Activated CD4-positive, alpha-beta T cell treated with anti-CD3 and anti-CD28 coated beads, Interleukin-2, amount 10 ng/mL, durations not matched to agents 7 days and 5 days (primary cell): ENCODE measurements around the gene GRIK4. TPM values are rescaled to one million over a fixed set of nuclear protein-coding genes. Genes with fewer than 3 reads are reported as not detected.

ENCODE experiments used
- CTCF ChIA-PET: fragments of 350-600 bp; sonication (Branson Sonifier 250); formaldehyde crosslinking; loops from one replicate; lab custom pipeline; 2021; ENCODE audit warnings: antibody characterized with exemption; lab: Charles Lee
- POLR2A ChIA-PET: fragments of 350-600 bp; sonication (Branson Sonifier 250); formaldehyde crosslinking; loops from one replicate; lab custom pipeline; 2021; ENCODE audit warnings: antibody characterized with exemption; lab: Charles Lee
- DNase-seq: peaks from one replicate; pipeline ENCODE4 v3.0.0-alpha.2; 2020
- H3K27ac Mint-ChIP-seq: one replicate; pipeline ENCODE4 v1.8.0; 2021; ENCODE audit warnings: mild to moderate bottlenecking, moderate library complexity, mixed read lengths
- H3K27me3 Mint-ChIP-seq: one replicate; pipeline ENCODE4 v1.8.0; 2021; ENCODE audit warnings: mixed read lengths
- H3K36me3 Mint-ChIP-seq: one replicate; pipeline ENCODE4 v1.8.0; 2021; ENCODE audit warnings: low read depth, mixed read lengths
- H3K4me1 Mint-ChIP-seq: one replicate; pipeline ENCODE4 v1.8.0; 2021; ENCODE audit warnings: mixed read lengths
- H3K4me3 Mint-ChIP-seq: one replicate; pipeline ENCODE4 v1.8.0; 2021; ENCODE audit warnings: mild to moderate bottlenecking, moderate library complexity, mixed read lengths
- H3K9me3 Mint-ChIP-seq: one replicate; pipeline ENCODE4 v1.8.0; 2021; ENCODE audit warnings: mixed read lengths
- total RNA-seq, 2 experiments: library from RNA; stranded (reverse); gene quantifications; one replicate each; pipeline ENCODE4 v1.2.3, GENCODE V29; 2021

GRIK4 gene
- total RNA-seq, 2 experiments from 2014 or later, result not detected

GRCh38 chr11:120720760-120721159 is 209.2 kb downstream of the GRIK4 start:
- no peaks in the 10 kb centered on the region for H3K4me1 Mint-ChIP-seq
- H3K36me3 Mint-ChIP-seq, result no peaks in the 10 kb centered on the region
- DNase-seq, result no peak
- no peaks in the 10 kb centered on the region for H3K9me3 Mint-ChIP-seq
- ChIA-PET POLR2A (no interaction called here), CTCF (no interaction called here)
- H3K27me3 Mint-ChIP-seq, result peaks cover 6% of the 10 kb centered on the region
- no peak overlapping the region for H3K27ac Mint-ChIP-seq
- no peak overlapping the region for H3K4me3 Mint-ChIP-seq

GRCh38 chr11:120722524-120722923 is 211.0 kb downstream of the GRIK4 start:
- DNase-seq, result no peak
- POLR2A ChIA-PET, result no interaction called here
- CTCF ChIA-PET, result no interaction called here
- Mint-ChIP-seq H3K4me1 (no peaks in the 10 kb centered on the region), H3K36me3 (no peaks in the 10 kb centered on the region), H3K27ac (no peak overlapping the region), H3K9me3 (no peaks in the 10 kb centered on the region), H3K4me3 (no peak overlapping the region), H3K27me3 (peaks cover 6% of the 10 kb centered on the region)

- Mint-ChIP-seq H3K27me3 (peaks cover 6% of the 10 kb centered on the region), H3K27ac (no peak overlapping the region), H3K9me3 (peaks cover 3% of the 10 kb centered on the region), H3K4me1 (no peaks in the 10 kb centered on the region), H3K4me3 (no peak overlapping the region), H3K36me3 (no peaks in the 10 kb centered on the region)
- DNase-seq, result no peak
- ChIA-PET CTCF (no interaction called here), POLR2A (no interaction called here)
These were observed 212.2 kb downstream of the GRIK4 start for GRCh38 chr11:120723751-120724150.

- Mint-ChIP-seq H3K9me3 (peaks cover 9% of the 10 kb centered on the region), H3K4me1 (no peaks in the 10 kb centered on the region), H3K4me3 (no peak overlapping the region), H3K27ac (no peak overlapping the region), H3K27me3 (peaks cover 21% of the 10 kb centered on the region), H3K36me3 (no peaks in the 10 kb centered on the region)
- no peak for DNase-seq
- POLR2A ChIA-PET, result no interaction called here
- CTCF ChIA-PET, result no interaction called here
These were observed 216.2 kb downstream of the GRIK4 start for GRCh38 chr11:120727752-120728151.

- H3K4me3 Mint-ChIP-seq, result no peak overlapping the region
- peaks cover 11% of the 10 kb centered on the region for H3K27me3 Mint-ChIP-seq
- DNase-seq, result no peak
- POLR2A ChIA-PET, result no interaction called here
- CTCF ChIA-PET, result no interaction called here
- H3K4me1 Mint-ChIP-seq, result no peaks in the 10 kb centered on the region
- H3K27ac Mint-ChIP-seq, result no peak overlapping the region
- H3K36me3 Mint-ChIP-seq, result no peaks in the 10 kb centered on the region
- no peaks in the 10 kb centered on the region for H3K9me3 Mint-ChIP-seq
These were observed 223.5 kb downstream of the GRIK4 start for GRCh38 chr11:120735035-120735434.

GRCh38 chr11:120738516-120739046 is 227.0 kb downstream of the GRIK4 start:
- H3K4me1 Mint-ChIP-seq, result no peaks in the 10 kb centered on the region
- DNase-seq, result no peak
- no peak overlapping the region for H3K4me3 Mint-ChIP-seq
- CTCF ChIA-PET, result no interaction called here
- no peaks in the 10 kb centered on the region for H3K36me3 Mint-ChIP-seq
- POLR2A ChIA-PET, result no interaction called here
- H3K27me3 Mint-ChIP-seq, result peaks cover 3% of the 10 kb centered on the region
- H3K9me3 Mint-ChIP-seq, result no peaks in the 10 kb centered on the region
- no peak overlapping the region for H3K27ac Mint-ChIP-seq

- no peaks in the 10 kb centered on the region for H3K4me1 Mint-ChIP-seq
- ChIA-PET CTCF (interaction anchor here (0.5 kb wide), 1 partner anchor 536 kb away, joined by 3 read pairs; no protein-coding TSS in a partner anchor), POLR2A (no interaction called here)
- H3K36me3 Mint-ChIP-seq, result no peaks in the 10 kb centered on the region
- no peak overlapping the region for H3K27ac Mint-ChIP-seq
- DNase-seq, result no peak
- H3K9me3 Mint-ChIP-seq, result no peaks in the 10 kb centered on the region
- no peak overlapping the region for H3K4me3 Mint-ChIP-seq
- no peaks in the 10 kb centered on the region for H3K27me3 Mint-ChIP-seq
These were observed 228.2 kb downstream of the GRIK4 start for GRCh38 chr11:120739780-120740179.

- ChIA-PET POLR2A (no interaction called here), CTCF (no interaction called here)
- Mint-ChIP-seq H3K9me3 (no peaks in the 10 kb centered on the region), H3K4me1 (no peaks in the 10 kb centered on the region), H3K4me3 (no peak overlapping the region), H3K27ac (no peak overlapping the region), H3K36me3 (no peaks in the 10 kb centered on the region), H3K27me3 (no peaks in the 10 kb centered on the region)
- DNase-seq, result no peak
These were observed 228.8 kb downstream of the GRIK4 start for GRCh38 chr11:120740380-120740779.

- CTCF ChIA-PET, result no interaction called here
These were observed 232.8 kb downstream of the GRIK4 start for GRCh38 chr11:120744016-120744994.

GRCh38 chr11:120746376-120746775 is 234.8 kb downstream of the GRIK4 start:
- ChIA-PET CTCF (interaction anchor here (1.1 kb wide), 1 partner anchor 9 kb away, joined by 3 read pairs; no protein-coding TSS in a partner anchor), POLR2A (no interaction called here)
- Mint-ChIP-seq H3K36me3 (no peaks in the 10 kb centered on the region), H3K4me1 (no peaks in the 10 kb centered on the region), H3K27me3 (no peaks in the 10 kb centered on the region), H3K4me3 (no peak overlapping the region), H3K9me3 (no peaks in the 10 kb centered on the region), H3K27ac (no peak overlapping the region)
- DNase-seq, result no peak

More at GRCh38 chr11:120744016-120744994, 232.8 kb downstream of the GRIK4 start:
- no peaks in the 10 kb centered on the region for H3K4me1 Mint-ChIP-seq
- no peaks in the 10 kb centered on the region for H3K9me3 Mint-ChIP-seq
- H3K27me3 Mint-ChIP-seq, result no peaks in the 10 kb centered on the region
- POLR2A ChIA-PET, result no interaction called here
- H3K27ac Mint-ChIP-seq, result no peak overlapping the region
- no peak overlapping the region for H3K4me3 Mint-ChIP-seq
- DNase-seq, result no peak
- H3K36me3 Mint-ChIP-seq, result no peaks in the 10 kb centered on the region

GRCh38 chr11:120746836-120747609 is 235.5 kb downstream of the GRIK4 start:
- no peaks in the 10 kb centered on the region for H3K9me3 Mint-ChIP-seq
- H3K4me3 Mint-ChIP-seq, result no peak overlapping the region
- H3K27me3 Mint-ChIP-seq, result no peaks in the 10 kb centered on the region
- POLR2A ChIA-PET, result no interaction called here
- H3K4me1 Mint-ChIP-seq, result no peaks in the 10 kb centered on the region
- no peak overlapping the region for H3K27ac Mint-ChIP-seq
- no peaks in the 10 kb centered on the region for H3K36me3 Mint-ChIP-seq
- CTCF ChIA-PET, result interaction anchor here (1.1 kb wide), 1 partner anchor 9 kb away, joined by 3 read pairs; no protein-coding TSS in a partner anchor
- DNase-seq, result no peak

GRCh38 chr11:120747850-120748814 is 236.6 kb downstream of the GRIK4 start:
- no peak overlapping the region for H3K4me3 Mint-ChIP-seq
- H3K27ac Mint-ChIP-seq, result no peak overlapping the region
- POLR2A ChIA-PET, result no interaction called here
- no peaks in the 10 kb centered on the region for H3K9me3 Mint-ChIP-seq
- DNase-seq, result no peak
- H3K27me3 Mint-ChIP-seq, result no peaks in the 10 kb centered on the region
- no peaks in the 10 kb centered on the region for H3K36me3 Mint-ChIP-seq
- CTCF ChIA-PET, result no interaction called here
- H3K4me1 Mint-ChIP-seq, result no peaks in the 10 kb centered on the region
